ENCODE results near the gene GPS1. TPM values are rescaled to one million over a fixed set of nuclear protein-coding genes. Genes with fewer than 3 reads are reported as not detected.

Gene GPS1
- total RNA-seq, 1 donor = 93.7 TPM

DNA sequence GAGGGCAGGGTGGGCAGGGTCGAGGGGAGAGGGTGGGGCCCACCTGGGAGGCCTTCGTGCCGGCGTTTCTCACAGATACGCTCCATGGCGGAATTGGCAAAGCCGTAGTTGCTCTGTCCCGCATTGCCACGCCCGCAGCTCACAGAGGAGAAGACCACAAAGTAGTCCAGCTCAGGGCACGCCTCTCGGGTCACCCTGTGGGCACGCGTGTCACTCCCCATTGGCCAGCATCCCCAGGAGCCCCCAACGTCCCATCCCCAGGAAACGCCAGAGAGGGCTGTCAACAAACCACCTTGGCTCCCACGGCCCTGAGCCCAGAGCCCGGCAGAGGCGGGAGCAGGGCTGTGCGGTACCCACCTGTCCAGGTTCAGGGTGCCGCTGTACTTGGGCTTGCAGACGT lies 30.3 kb downstream of the GPS1 start:
- no peak for DNase-seq (ENCODE audit: insufficient read length, low spot score, missing footprints)
- Histone ChIP-seq H3K4me3 (ENCODE audit: insufficient read depth, low read length) (no peak overlapping the region), H3K9me3 (ENCODE audit: low read depth, low read length) (no peaks in the 10 kb centered on the region), H3K4me1 (ENCODE audit: insufficient read depth, low read length) (no peaks in the 10 kb centered on the region), H3K27me3 (ENCODE audit: insufficient read depth, low read length) (no peaks in the 10 kb centered on the region), H2AFZ (ENCODE audit: low read length) (no peak overlapping the region), H3K36me3 (ENCODE audit: insufficient read depth, low read length) (peaks cover 42% of the 10 kb centered on the region), H3K79me2 (ENCODE audit: insufficient read depth, low read length) (no peaks in the 10 kb centered on the region), H3K4me2 (ENCODE audit: insufficient read depth, low read length) (no peak overlapping the region), H3K27ac (ENCODE audit: low read depth, low read length) (no peak overlapping the region), H4K20me1 (ENCODE audit: insufficient read depth, low read length) (no peaks in the 10 kb centered on the region)
- TF ChIP-seq, protein P1, sequence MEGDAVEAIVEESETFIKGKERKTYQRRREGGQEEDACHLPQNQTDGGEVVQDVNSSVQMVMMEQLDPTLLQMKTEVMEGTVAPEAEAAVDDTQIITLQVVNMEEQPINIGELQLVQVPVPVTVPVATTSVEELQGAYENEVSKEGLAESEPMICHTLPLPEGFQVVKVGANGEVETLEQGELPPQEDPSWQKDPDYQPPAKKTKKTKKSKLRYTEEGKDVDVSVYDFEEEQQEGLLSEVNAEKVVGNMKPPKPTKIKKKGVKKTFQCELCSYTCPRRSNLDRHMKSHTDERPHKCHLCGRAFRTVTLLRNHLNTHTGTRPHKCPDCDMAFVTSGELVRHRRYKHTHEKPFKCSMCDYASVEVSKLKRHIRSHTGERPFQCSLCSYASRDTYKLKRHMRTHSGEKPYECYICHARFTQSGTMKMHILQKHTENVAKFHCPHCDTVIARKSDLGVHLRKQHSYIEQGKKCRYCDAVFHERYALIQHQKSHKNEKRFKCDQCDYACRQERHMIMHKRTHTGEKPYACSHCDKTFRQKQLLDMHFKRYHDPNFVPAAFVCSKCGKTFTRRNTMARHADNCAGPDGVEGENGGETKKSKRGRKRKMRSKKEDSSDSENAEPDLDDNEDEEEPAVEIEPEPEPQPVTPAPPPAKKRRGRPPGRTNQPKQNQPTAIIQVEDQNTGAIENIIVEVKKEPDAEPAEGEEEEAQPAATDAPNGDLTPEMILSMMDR (IDR thresholded peaks at IDR 0.05; ENCODE audit: extremely low read depth, low read depth, low read length) = no peak

DNA sequence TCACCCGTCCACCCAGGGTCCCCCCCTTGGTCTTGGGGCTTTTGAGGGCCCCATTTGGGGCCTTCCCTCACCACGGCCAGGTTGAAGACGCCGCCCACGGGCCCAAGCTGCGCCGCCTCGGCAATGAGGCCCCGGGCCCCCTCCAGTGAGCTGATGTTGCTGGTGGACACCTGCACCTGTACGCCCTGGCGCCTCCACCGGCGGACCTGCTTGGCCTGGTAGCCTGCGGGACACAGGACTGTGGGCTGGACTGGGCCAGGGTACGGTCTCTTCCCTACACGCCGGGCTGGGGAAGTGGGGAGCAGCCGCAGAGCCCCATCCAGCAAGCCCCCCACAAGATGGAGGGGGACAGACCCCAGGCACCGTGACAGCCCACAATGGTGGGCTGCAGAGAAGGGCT lies 30.8 kb downstream of the GPS1 start:
- DNase-seq (ENCODE audit: insufficient read length, low spot score, missing footprints) = no peak
- Histone ChIP-seq H3K27me3 (ENCODE audit: insufficient read depth, low read length) (no peaks in the 10 kb centered on the region), H3K27ac (ENCODE audit: low read depth, low read length) (no peak overlapping the region), H3K9me3 (ENCODE audit: low read depth, low read length) (no peaks in the 10 kb centered on the region), H3K36me3 (ENCODE audit: insufficient read depth, low read length) (peaks cover 46% of the 10 kb centered on the region), H4K20me1 (ENCODE audit: insufficient read depth, low read length) (no peaks in the 10 kb centered on the region), H3K4me2 (ENCODE audit: insufficient read depth, low read length) (no peak overlapping the region), H2AFZ (ENCODE audit: low read length) (no peak overlapping the region), H3K4me3 (ENCODE audit: insufficient read depth, low read length) (no peak overlapping the region), H3K79me2 (ENCODE audit: insufficient read depth, low read length) (no peaks in the 10 kb centered on the region), H3K4me1 (ENCODE audit: insufficient read depth, low read length) (no peaks in the 10 kb centered on the region)
- TF ChIP-seq, protein P1 (IDR thresholded peaks at IDR 0.05; ENCODE audit: extremely low read depth, low read depth, low read length) = no peak

DNA sequence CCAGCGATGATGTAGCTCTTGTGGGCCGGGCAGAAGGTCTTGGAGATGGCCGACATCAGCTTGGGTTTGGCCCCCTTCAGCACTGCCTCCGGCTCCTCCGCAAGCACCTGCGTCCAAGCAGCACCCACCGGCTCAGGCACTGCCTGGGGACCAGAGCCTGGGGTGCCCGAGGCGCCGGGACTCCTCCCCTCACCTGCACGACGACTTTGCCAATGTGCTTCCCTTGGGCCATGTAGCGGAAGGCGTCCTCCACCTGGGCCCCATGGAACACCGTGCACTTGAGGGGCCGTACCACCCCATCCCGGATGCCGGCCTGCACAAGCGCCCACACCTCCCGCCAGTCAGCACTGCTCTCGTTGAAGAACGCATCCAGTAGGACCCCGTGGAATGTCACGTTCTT lies 31.3 kb downstream of the GPS1 start:
- no peaks in the 10 kb centered on the region for H3K27me3 ChIP-seq (ENCODE audit: insufficient read depth, low read length)
- H3K9me3 ChIP-seq (ENCODE audit: low read depth, low read length) = no peaks in the 10 kb centered on the region
- no peak overlapping the region for H2AFZ ChIP-seq (ENCODE audit: low read length)
- no peaks in the 10 kb centered on the region for H3K79me2 ChIP-seq (ENCODE audit: insufficient read depth, low read length)
- no peak overlapping the region for H3K4me3 ChIP-seq (ENCODE audit: insufficient read depth, low read length)
- H3K4me1 ChIP-seq (ENCODE audit: insufficient read depth, low read length) = no peaks in the 10 kb centered on the region
- no peaks in the 10 kb centered on the region for H4K20me1 ChIP-seq (ENCODE audit: insufficient read depth, low read length)
- TF ChIP-seq, protein P1 (IDR thresholded peaks at IDR 0.05; ENCODE audit: extremely low read depth, low read depth, low read length) = no peak
- no peak overlapping the region for H3K4me2 ChIP-seq (ENCODE audit: insufficient read depth, low read length)
- no peak for DNase-seq (ENCODE audit: insufficient read length, low spot score, missing footprints)
- H3K27ac ChIP-seq (ENCODE audit: low read depth, low read length) = no peak overlapping the region
- H3K36me3 ChIP-seq (ENCODE audit: insufficient read depth, low read length) = peaks cover 51% of the 10 kb centered on the region

DNA sequence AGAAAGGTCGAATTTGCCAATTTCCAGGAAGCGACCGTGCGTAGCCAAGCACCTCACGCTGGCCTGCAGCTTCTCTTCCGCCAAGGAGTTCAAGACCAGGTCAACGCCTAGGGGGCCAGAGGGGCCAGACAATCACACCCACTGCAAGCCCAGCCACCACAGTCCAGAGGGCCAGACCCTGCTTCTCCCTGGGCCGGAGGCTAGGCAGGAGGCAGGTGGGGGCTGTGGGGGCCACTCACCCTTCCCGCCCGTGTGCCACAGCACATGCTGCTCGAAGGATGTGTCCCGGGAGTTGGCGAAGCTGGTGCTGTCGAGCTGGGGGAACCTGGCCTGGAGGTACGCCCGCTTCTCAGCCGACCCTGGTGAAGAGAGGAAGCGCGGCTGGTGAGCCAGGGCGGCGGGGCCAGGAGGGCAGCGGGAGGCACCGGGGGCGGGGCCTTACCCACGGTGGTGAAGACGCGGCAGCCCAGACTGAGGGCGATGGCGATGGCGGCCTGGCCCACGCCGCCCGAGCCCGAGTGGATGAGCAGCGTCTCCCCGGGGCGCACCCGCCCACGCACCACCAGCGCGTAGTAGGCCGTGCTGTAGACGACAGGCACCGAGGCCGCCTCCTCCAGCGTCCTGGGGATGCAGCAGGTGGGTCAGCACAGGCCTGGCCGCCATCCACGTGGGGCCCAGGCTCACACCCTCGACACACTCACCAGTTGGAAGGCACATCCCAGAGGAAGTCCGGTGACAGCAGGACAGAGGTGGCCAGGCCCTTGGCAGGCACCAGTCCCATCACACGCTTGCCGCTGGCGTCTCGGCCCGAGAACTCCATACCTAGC lies 32.0 kb downstream of the GPS1 start:
- H3K27ac ChIP-seq (ENCODE audit: low read depth, low read length) = no peak overlapping the region
- no peak for DNase-seq (ENCODE audit: insufficient read length, low spot score, missing footprints)
- H4K20me1 ChIP-seq (ENCODE audit: insufficient read depth, low read length) = no peaks in the 10 kb centered on the region
- no peaks in the 10 kb centered on the region for H3K9me3 ChIP-seq (ENCODE audit: low read depth, low read length)
- peaks cover 56% of the 10 kb centered on the region for H3K36me3 ChIP-seq (ENCODE audit: insufficient read depth, low read length)
- no peak overlapping the region for H3K4me2 ChIP-seq (ENCODE audit: insufficient read depth, low read length)
- TF ChIP-seq, protein P1 (IDR thresholded peaks at IDR 0.05; ENCODE audit: extremely low read depth, low read depth, low read length) = no peak
- H2AFZ ChIP-seq (ENCODE audit: low read length) = no peak overlapping the region
- H3K79me2 ChIP-seq (ENCODE audit: insufficient read depth, low read length) = no peaks in the 10 kb centered on the region
- H3K4me3 ChIP-seq (ENCODE audit: insufficient read depth, low read length) = no peak overlapping the region
- no peaks in the 10 kb centered on the region for H3K27me3 ChIP-seq (ENCODE audit: insufficient read depth, low read length)
- no peaks in the 10 kb centered on the region for H3K4me1 ChIP-seq (ENCODE audit: insufficient read depth, low read length)

All from osteoblast (primary cell).